ENCODE results near the gene ZSWIM3. TPM values are rescaled to one million over a fixed set of nuclear protein-coding genes. Genes with fewer than 3 reads are reported as not detected.

ZSWIM3 gene
- total and polyA plus RNA-seq, 2 of the 13 experiments (the other 11 are each of a cell fraction or from before 2014, with no cell fraction given) = 5.2 to 5.8 TPM

- TF ChIP-seq, protein P1, sequence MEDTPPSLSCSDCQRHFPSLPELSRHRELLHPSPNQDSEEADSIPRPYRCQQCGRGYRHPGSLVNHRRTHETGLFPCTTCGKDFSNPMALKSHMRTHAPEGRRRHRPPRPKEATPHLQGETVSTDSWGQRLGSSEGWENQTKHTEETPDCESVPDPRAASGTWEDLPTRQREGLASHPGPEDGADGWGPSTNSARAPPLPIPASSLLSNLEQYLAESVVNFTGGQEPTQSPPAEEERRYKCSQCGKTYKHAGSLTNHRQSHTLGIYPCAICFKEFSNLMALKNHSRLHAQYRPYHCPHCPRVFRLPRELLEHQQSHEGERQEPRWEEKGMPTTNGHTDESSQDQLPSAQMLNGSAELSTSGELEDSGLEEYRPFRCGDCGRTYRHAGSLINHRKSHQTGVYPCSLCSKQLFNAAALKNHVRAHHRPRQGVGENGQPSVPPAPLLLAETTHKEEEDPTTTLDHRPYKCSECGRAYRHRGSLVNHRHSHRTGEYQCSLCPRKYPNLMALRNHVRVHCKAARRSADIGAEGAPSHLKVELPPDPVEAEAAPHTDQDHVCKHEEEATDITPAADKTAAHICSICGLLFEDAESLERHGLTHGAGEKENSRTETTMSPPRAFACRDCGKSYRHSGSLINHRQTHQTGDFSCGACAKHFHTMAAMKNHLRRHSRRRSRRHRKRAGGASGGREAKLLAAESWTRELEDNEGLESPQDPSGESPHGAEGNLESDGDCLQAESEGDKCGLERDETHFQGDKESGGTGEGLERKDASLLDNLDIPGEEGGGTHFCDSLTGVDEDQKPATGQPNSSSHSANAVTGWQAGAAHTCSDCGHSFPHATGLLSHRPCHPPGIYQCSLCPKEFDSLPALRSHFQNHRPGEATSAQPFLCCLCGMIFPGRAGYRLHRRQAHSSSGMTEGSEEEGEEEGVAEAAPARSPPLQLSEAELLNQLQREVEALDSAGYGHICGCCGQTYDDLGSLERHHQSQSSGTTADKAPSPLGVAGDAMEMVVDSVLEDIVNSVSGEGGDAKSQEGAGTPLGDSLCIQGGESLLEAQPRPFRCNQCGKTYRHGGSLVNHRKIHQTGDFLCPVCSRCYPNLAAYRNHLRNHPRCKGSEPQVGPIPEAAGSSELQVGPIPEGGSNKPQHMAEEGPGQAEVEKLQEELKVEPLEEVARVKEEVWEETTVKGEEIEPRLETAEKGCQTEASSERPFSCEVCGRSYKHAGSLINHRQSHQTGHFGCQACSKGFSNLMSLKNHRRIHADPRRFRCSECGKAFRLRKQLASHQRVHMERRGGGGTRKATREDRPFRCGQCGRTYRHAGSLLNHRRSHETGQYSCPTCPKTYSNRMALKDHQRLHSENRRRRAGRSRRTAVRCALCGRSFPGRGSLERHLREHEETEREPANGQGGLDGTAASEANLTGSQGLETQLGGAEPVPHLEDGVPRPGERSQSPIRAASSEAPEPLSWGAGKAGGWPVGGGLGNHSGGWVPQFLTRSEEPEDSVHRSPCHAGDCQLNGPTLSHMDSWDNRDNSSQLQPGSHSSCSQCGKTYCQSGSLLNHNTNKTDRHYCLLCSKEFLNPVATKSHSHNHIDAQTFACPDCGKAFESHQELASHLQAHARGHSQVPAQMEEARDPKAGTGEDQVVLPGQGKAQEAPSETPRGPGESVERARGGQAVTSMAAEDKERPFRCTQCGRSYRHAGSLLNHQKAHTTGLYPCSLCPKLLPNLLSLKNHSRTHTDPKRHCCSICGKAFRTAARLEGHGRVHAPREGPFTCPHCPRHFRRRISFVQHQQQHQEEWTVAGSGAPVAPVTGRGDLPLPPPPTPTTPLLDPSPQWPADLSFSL (CRISPR knock-in tag; IDR thresholded peaks at IDR 0.05) = peak; percentile 42; the same call in 1 of the 2 replicates
- TF ChIP-seq ZFP36L2 (CRISPR knock-in tag; IDR thresholded peaks at IDR 0.05) (no peak), ARID2 (CRISPR knock-in tag; IDR thresholded peaks at IDR 0.05; ENCODE audit: borderline replicate concordance) (peak; percentile 31; the same call in 1 of the 2 replicates), ZFX (CRISPR knock-in tag; IDR thresholded peaks at IDR 0.05; ENCODE audit: low read depth) (peak; percentile 98), ARID5B (CRISPR knock-in tag; IDR thresholded peaks at IDR 0.05) (peak; percentile 45), ZC3H13 (CRISPR knock-in tag; IDR thresholded peaks at IDR 0.05) (0 out of 2 replicates have a peak, but pooled peaks have one; percentile 32), ZNF296 (CRISPR knock-in tag; conservative IDR thresholded peaks at IDR 0.05) (no peak), WIZ (CRISPR knock-in tag; IDR thresholded peaks at IDR 0.05) (no peak), TCF12 (IDR thresholded peaks at IDR 0.05) (no peak), TCF12 (CRISPR knock-in tag; IDR thresholded peaks at IDR 0.05) (0 out of 2 replicates have a peak, but pooled peaks have one; percentile 18), HNRNPL (IDR thresholded peaks at IDR 0.05; ENCODE audit: low read depth, low read length) (no peak), ZNF292 (CRISPR knock-in tag; IDR thresholded peaks at IDR 0.05; ENCODE audit: borderline replicate concordance, low read depth) (peak; percentile 30; the same call in 1 of the 2 replicates), HIVEP1 (CRISPR knock-in tag; IDR thresholded peaks at IDR 0.05) (no peak), ZNF550 (CRISPR knock-in tag; IDR thresholded peaks at IDR 0.05; ENCODE audit: borderline replicate concordance) (no peak), FOSL2 (CRISPR knock-in tag; IDR thresholded peaks at IDR 0.05) (peak; percentile 67), ZSCAN12 (CRISPR knock-in tag; IDR thresholded peaks at IDR 0.05) (0 out of 2 replicates have a peak, but pooled peaks have one; percentile 13)
- TF ChIP-seq, protein P2, sequence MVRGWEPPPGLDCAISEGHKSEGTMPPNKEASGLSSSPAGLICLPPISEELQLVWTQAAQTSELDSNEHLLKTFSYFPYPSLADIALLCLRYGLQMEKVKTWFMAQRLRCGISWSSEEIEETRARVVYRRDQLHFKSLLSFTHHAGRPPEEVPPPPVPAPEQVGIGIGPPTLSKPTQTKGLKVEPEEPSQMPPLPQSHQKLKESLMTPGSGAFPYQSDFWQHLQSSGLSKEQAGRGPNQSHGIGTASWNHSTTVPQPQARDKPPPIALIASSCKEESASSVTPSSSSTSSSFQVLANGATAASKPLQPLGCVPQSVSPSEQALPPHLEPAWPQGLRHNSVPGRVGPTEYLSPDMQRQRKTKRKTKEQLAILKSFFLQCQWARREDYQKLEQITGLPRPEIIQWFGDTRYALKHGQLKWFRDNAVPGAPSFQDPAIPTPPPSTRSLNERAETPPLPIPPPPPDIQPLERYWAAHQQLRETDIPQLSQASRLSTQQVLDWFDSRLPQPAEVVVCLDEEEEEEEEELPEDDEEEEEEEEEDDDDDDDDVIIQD (CRISPR knock-in tag; IDR thresholded peaks at IDR 0.05; ENCODE audit: low read depth) = peak; percentile 7; the same call in 1 of the 2 replicates
Measured at GRCh38 chr20:45833030-45833882, 24.2 kb upstream of the ZSWIM3 start, which contains the start of gene SNX21 (continued).

Data from HepG2 (cell line).